HL-60 (cell line): ENCODE data around the gene MTHFD1L.

ENCODE experiments used
- CTCF ChIP-seq: IDR thresholded peaks from one replicate; pipeline ENCODE4 v1.5.1; 2011; ENCODE audit warnings: low read length, control low read depth, inconsistent platforms; ENCODE audit not compliant: insufficient read depth
- GABPA ChIP-seq: IDR thresholded peaks from 2 replicates; pipeline ENCODE4 v1.6.1; 2012; ENCODE audit warnings: low read depth
- POLR2AphosphoS5 ChIP-seq: IDR thresholded peaks from 2 replicates; pipeline ENCODE4 v1.6.1; 2012; ENCODE audit warnings: low read depth
- SPI1 ChIP-seq: IDR thresholded peaks from 2 replicates; pipeline ENCODE4 v1.6.1; 2012; ENCODE audit warnings: low read depth, mild to moderate bottlenecking, borderline replicate concordance
- TF ChIP-seq, protein P1 (sequence below): IDR thresholded peaks from 2 replicates; pipeline ENCODE4 v1.6.1; 2012; ENCODE audit warnings: low read depth; ENCODE audit not compliant: insufficient replicate concordance

GRCh38 chr6:151100326-151100725, 234.8 kb downstream of the MTHFD1L start:
- TF ChIP-seq CTCF (no peak), POLR2AphosphoS5 (no peak), GABPA (no peak), SPI1 (no peak)
- TF ChIP-seq, protein P1, sequence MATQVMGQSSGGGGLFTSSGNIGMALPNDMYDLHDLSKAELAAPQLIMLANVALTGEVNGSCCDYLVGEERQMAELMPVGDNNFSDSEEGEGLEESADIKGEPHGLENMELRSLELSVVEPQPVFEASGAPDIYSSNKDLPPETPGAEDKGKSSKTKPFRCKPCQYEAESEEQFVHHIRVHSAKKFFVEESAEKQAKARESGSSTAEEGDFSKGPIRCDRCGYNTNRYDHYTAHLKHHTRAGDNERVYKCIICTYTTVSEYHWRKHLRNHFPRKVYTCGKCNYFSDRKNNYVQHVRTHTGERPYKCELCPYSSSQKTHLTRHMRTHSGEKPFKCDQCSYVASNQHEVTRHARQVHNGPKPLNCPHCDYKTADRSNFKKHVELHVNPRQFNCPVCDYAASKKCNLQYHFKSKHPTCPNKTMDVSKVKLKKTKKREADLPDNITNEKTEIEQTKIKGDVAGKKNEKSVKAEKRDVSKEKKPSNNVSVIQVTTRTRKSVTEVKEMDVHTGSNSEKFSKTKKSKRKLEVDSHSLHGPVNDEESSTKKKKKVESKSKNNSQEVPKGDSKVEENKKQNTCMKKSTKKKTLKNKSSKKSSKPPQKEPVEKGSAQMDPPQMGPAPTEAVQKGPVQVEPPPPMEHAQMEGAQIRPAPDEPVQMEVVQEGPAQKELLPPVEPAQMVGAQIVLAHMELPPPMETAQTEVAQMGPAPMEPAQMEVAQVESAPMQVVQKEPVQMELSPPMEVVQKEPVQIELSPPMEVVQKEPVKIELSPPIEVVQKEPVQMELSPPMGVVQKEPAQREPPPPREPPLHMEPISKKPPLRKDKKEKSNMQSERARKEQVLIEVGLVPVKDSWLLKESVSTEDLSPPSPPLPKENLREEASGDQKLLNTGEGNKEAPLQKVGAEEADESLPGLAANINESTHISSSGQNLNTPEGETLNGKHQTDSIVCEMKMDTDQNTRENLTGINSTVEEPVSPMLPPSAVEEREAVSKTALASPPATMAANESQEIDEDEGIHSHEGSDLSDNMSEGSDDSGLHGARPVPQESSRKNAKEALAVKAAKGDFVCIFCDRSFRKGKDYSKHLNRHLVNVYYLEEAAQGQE, result no peak
